Liver (tissue), 3 donors: Measurements from ENCODE around the gene FAM227B.

Experiments used
- CTCF ChIP-seq: fragments of 150-350 bp; IDR thresholded peaks from 2 replicates; pipeline ENCODE4 v1.5.1; 2017; ENCODE audit warnings: improper control_type of control experiment, low read depth, low read length; ENCODE audit not compliant: missing input control
- FOXA1 ChIP-seq: IDR thresholded peaks from 2 replicates; pipeline ENCODE4 v1.6.1; 2016; ENCODE audit warnings: antibody characterized with exemption
- GABPA ChIP-seq, 2 donors: IDR thresholded peaks in 1 of 2; conservative IDR thresholded peaks in 1 of 2; 2 replicates each; pipeline ENCODE4 v1.6.1; 2016; ENCODE audit warnings: antibody characterized with exemption in 2 of 2, mild to moderate bottlenecking in 1 of 2, moderate library complexity in 1 of 2
- HNF4G ChIP-seq: IDR thresholded peaks from 2 replicates; pipeline ENCODE4 v1.6.1; 2016; ENCODE audit warnings: antibody characterized with exemption
- JUND ChIP-seq, 2 donors: IDR thresholded peaks; 2 replicates each; pipeline ENCODE4 v1.6.1; 2016; ENCODE audit warnings: antibody characterized with exemption in 2 of 2
- RAD21 ChIP-seq, 2 donors: IDR thresholded peaks; 2 replicates each; pipeline ENCODE4 v1.6.1; 2016; ENCODE audit warnings: antibody characterized with exemption in 2 of 2, mild to moderate bottlenecking in 2 of 2
- TAF1 ChIP-seq: conservative IDR thresholded peaks from 2 replicates; pipeline ENCODE4 v1.6.1; 2016; ENCODE audit warnings: antibody characterized with exemption, mild to moderate bottlenecking
- YY1 ChIP-seq: IDR thresholded peaks from 2 replicates; pipeline ENCODE4 v1.6.1; 2016; ENCODE audit warnings: antibody characterized with exemption, mild to moderate bottlenecking
- ZBTB33 ChIP-seq: IDR thresholded peaks from 2 replicates; pipeline ENCODE4 v1.6.1; 2016; ENCODE audit warnings: antibody characterized with exemption
- TF ChIP-seq, protein P1 (sequence below): IDR thresholded peaks from 2 replicates; pipeline ENCODE4 v1.6.1; 2016; ENCODE audit warnings: antibody characterized with exemption
- TF ChIP-seq, protein P2 (sequence below): IDR thresholded peaks from 2 replicates; pipeline ENCODE4 v1.6.1; 2016; ENCODE audit warnings: antibody characterized with exemption, mild to moderate bottlenecking
- donor health status: healthy.
- donor health status: healthy.

DNA sequence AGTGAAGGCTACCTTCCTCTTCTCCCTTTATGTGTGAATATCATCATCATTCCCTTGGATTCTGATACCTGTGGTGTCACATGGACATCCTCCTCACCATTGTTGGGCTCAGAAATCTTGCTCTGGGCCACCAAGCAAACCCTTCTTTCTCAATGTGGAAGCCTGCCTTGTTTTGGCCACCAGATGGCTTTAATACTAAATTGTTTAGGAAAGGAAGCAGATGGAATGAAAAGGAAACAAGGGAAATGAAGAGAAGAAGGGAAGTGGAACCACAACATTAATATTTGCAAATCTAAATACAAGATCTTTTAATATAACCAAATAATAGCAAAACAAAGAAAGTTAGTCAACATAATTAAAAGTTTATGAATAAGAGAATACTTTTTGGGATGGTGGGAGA, 14.0 kb downstream of the FAM227B start:
- TF ChIP-seq CTCF (no peak), JUND (IDR thresholded peaks at IDR 0.05) (no peak), TAF1 (no peak), YY1 (no peak), GABPA (IDR thresholded peaks at IDR 0.05 in 1 of 2, conservative IDR thresholded peaks at IDR 0.05 in 1 of 2) (no peak), HNF4G (no peak), RAD21 (IDR thresholded peaks at IDR 0.05) (peak; percentile 12 to 77), FOXA1 (no peak), ZBTB33 (no peak)
- TF ChIP-seq, protein P1, sequence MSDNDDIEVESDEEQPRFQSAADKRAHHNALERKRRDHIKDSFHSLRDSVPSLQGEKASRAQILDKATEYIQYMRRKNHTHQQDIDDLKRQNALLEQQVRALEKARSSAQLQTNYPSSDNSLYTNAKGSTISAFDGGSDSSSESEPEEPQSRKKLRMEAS: no peak
- TF ChIP-seq, protein P2, sequence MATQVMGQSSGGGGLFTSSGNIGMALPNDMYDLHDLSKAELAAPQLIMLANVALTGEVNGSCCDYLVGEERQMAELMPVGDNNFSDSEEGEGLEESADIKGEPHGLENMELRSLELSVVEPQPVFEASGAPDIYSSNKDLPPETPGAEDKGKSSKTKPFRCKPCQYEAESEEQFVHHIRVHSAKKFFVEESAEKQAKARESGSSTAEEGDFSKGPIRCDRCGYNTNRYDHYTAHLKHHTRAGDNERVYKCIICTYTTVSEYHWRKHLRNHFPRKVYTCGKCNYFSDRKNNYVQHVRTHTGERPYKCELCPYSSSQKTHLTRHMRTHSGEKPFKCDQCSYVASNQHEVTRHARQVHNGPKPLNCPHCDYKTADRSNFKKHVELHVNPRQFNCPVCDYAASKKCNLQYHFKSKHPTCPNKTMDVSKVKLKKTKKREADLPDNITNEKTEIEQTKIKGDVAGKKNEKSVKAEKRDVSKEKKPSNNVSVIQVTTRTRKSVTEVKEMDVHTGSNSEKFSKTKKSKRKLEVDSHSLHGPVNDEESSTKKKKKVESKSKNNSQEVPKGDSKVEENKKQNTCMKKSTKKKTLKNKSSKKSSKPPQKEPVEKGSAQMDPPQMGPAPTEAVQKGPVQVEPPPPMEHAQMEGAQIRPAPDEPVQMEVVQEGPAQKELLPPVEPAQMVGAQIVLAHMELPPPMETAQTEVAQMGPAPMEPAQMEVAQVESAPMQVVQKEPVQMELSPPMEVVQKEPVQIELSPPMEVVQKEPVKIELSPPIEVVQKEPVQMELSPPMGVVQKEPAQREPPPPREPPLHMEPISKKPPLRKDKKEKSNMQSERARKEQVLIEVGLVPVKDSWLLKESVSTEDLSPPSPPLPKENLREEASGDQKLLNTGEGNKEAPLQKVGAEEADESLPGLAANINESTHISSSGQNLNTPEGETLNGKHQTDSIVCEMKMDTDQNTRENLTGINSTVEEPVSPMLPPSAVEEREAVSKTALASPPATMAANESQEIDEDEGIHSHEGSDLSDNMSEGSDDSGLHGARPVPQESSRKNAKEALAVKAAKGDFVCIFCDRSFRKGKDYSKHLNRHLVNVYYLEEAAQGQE: no peak
